Breast epithelium (tissue), 3 donors: ENCODE results near the gene ZBTB3.
A peak's percentile ranks its signal among the peaks of the same experiment; 100 is the strongest.

Experiments
- POLR2A ChIP-seq: fragments of 450-650 bp; IDR thresholded peaks from one replicate; pipeline ENCODE4 v1.6.1; 2016; ENCODE audit warnings: antibody characterized with exemption, mild to moderate bottlenecking, moderate library complexity
- POLR2AphosphoS5 ChIP-seq, 3 donors: sonication (generic); formaldehyde crosslinking; IDR thresholded peaks; one replicate each; pipeline ENCODE4 v1.6.1; 2017; ENCODE audit warnings: antibody characterized with exemption in 3 of 3

GRCh38 chr11:62771144-62772021, 17.4 kb upstream of the ZBTB3 start, which contains the start of gene TAF6L:
- no peak for TF ChIP-seq POLR2A
- TF ChIP-seq POLR2AphosphoS5 (IDR thresholded peaks at IDR 0.05) = peak; percentile 66 to 95 (median 75)
